HUES6 (cell line): ENCODE results near the gene CSK.

Experiments used
- H3K27ac ChIP-seq: 2 replicates; pipeline ENCODE4 v1.7.0; 2013; ENCODE audit warnings: low read depth, mild to moderate bottlenecking, low read length, inconsistent platforms
- H3K27me3 ChIP-seq: 2 replicates; pipeline ENCODE4 v1.6.1; 2013; ENCODE audit warnings: low read length; ENCODE audit not compliant: control insufficient read depth, insufficient read depth
- H3K36me3 ChIP-seq: 2 replicates; pipeline ENCODE4 v1.6.1; 2013; ENCODE audit warnings: low read length; ENCODE audit not compliant: control insufficient read depth, insufficient read depth
- H3K4me1 ChIP-seq: 2 replicates; pipeline ENCODE4 v1.6.1; 2013; ENCODE audit warnings: low read length; ENCODE audit not compliant: control insufficient read depth, insufficient read depth
- H3K4me3 ChIP-seq: 2 replicates; pipeline ENCODE4 v1.5.1; 2013; ENCODE audit warnings: low read depth, low read length
- H3K9ac ChIP-seq: one replicate; pipeline ENCODE4 v1.6.1; 2013; ENCODE audit warnings: mild to moderate bottlenecking, low read length
- H3K9me3 ChIP-seq: 2 replicates; pipeline ENCODE4 v1.6.1; 2013; ENCODE audit warnings: low read depth, low read length; ENCODE audit not compliant: control insufficient read depth, insufficient read depth

The CSK gene

GRCh38 chr15:74752531-74752930, 29.3 kb upstream of the CSK start:
- H3K27me3 ChIP-seq: peaks cover 4% of the 10 kb centered on the region; the same call in 1 of the 2 replicates
- no peak overlapping the region for H3K9ac ChIP-seq
- no peak overlapping the region for H3K27ac ChIP-seq
- H3K9me3 ChIP-seq: no peaks in the 10 kb centered on the region
- H3K4me1 ChIP-seq: no peaks in the 10 kb centered on the region; the same call in 1 of the 2 replicates
- no peaks in the 10 kb centered on the region for H3K36me3 ChIP-seq
- H3K4me3 ChIP-seq: no peak overlapping the region

GRCh38 chr15:74754593-74755215, 27.2 kb upstream of the CSK start:
- Histone ChIP-seq H3K27me3 (no peaks in the 10 kb centered on the region; the same call in 1 of the 2 replicates), H3K9me3 (no peaks in the 10 kb centered on the region), H3K27ac (no peak overlapping the region), H3K4me3 (no peak overlapping the region), H3K36me3 (no peaks in the 10 kb centered on the region), H3K9ac (no peak overlapping the region), H3K4me1 (no peaks in the 10 kb centered on the region; the same call in 1 of the 2 replicates)

GRCh38 chr15:74758736-74759135, 23.1 kb upstream of the CSK start:
- no peak overlapping the region for H3K4me3 ChIP-seq
- no peaks in the 10 kb centered on the region for H3K9me3 ChIP-seq
- no peaks in the 10 kb centered on the region for H3K36me3 ChIP-seq
- H3K9ac ChIP-seq: no peak overlapping the region
- H3K27ac ChIP-seq: no peak overlapping the region
- H3K4me1 ChIP-seq: peaks cover 14% of the 10 kb centered on the region; the same call in 1 of the 2 replicates
- H3K27me3 ChIP-seq: no peaks in the 10 kb centered on the region

- no peaks in the 10 kb centered on the region for H3K36me3 ChIP-seq
These were observed 19.1 kb upstream of the CSK start for GRCh38 chr15:74762791-74763150.

GRCh38 chr15:74763416-74763815, 18.5 kb upstream of the CSK start:
- Histone ChIP-seq H3K9ac (no peak overlapping the region), H3K36me3 (no peaks in the 10 kb centered on the region), H3K4me1 (peaks cover 14% of the 10 kb centered on the region; the same call in 1 of the 2 replicates), H3K9me3 (no peaks in the 10 kb centered on the region), H3K4me3 (no peak overlapping the region), H3K27me3 (no peaks in the 10 kb centered on the region), H3K27ac (no peak overlapping the region)

More at GRCh38 chr15:74762791-74763150, 19.1 kb upstream of the CSK start:
- no peaks in the 10 kb centered on the region for H3K27me3 ChIP-seq
- H3K9ac ChIP-seq: peak overlapping the region; percentile 3
- peaks cover 14% of the 10 kb centered on the region; the same call in 1 of the 2 replicates for H3K4me1 ChIP-seq
- no peak overlapping the region for H3K27ac ChIP-seq
- no peaks in the 10 kb centered on the region for H3K9me3 ChIP-seq
- no peak overlapping the region for H3K4me3 ChIP-seq

GRCh38 chr15:74767167-74768098, 14.4 kb upstream of the CSK start:
- no peak overlapping the region for H3K4me3 ChIP-seq
- H3K4me1 ChIP-seq: peaks cover 14% of the 10 kb centered on the region
- no peaks in the 10 kb centered on the region for H3K9me3 ChIP-seq
- H3K27ac ChIP-seq: no peak overlapping the region
- H3K36me3 ChIP-seq: no peaks in the 10 kb centered on the region
- peaks cover 4% of the 10 kb centered on the region; the same call in 1 of the 2 replicates for H3K27me3 ChIP-seq
- no peak overlapping the region for H3K9ac ChIP-seq

GRCh38 chr15:74768099-74768770, 13.6 kb upstream of the CSK start:
- H3K36me3 ChIP-seq: no peaks in the 10 kb centered on the region
- H3K27ac ChIP-seq: no peak overlapping the region
- 0 out of 2 replicates have a peak overlapping the region, but pooled peaks have one; percentile 13 for H3K4me3 ChIP-seq
- H3K27me3 ChIP-seq: peaks cover 4% of the 10 kb centered on the region; the same call in 1 of the 2 replicates
- H3K9ac ChIP-seq: no peak overlapping the region
- H3K4me1 ChIP-seq: peaks cover 14% of the 10 kb centered on the region
- H3K9me3 ChIP-seq: no peaks in the 10 kb centered on the region

GRCh38 chr15:74768771-74769342, 13.0 kb upstream of the CSK start:
- peaks cover 4% of the 10 kb centered on the region; the same call in 1 of the 2 replicates for H3K27me3 ChIP-seq
- H3K36me3 ChIP-seq: no peaks in the 10 kb centered on the region
- no peak overlapping the region for H3K9ac ChIP-seq
- H3K4me3 ChIP-seq: 0 out of 2 replicates have a peak overlapping the region, but pooled peaks have one; percentile 13
- no peaks in the 10 kb centered on the region for H3K9me3 ChIP-seq
- H3K27ac ChIP-seq: no peak overlapping the region
- peaks cover 20% of the 10 kb centered on the region for H3K4me1 ChIP-seq

- H3K4me1 ChIP-seq: peaks cover 25% of the 10 kb centered on the region
- H3K9ac ChIP-seq: no peak overlapping the region
- H3K27me3 ChIP-seq: peaks cover 4% of the 10 kb centered on the region; the same call in 1 of the 2 replicates
- H3K4me3 ChIP-seq: no peak overlapping the region
- no peak overlapping the region for H3K27ac ChIP-seq
- no peaks in the 10 kb centered on the region for H3K36me3 ChIP-seq
- no peaks in the 10 kb centered on the region for H3K9me3 ChIP-seq
These were observed 12.3 kb upstream of the CSK start for GRCh38 chr15:74769463-74770025.

- Histone ChIP-seq H3K27me3 (peaks cover 4% of the 10 kb centered on the region; the same call in 1 of the 2 replicates), H3K27ac (no peak overlapping the region), H3K36me3 (no peaks in the 10 kb centered on the region), H3K4me1 (peaks cover 28% of the 10 kb centered on the region), H3K9me3 (no peaks in the 10 kb centered on the region), H3K9ac (no peak overlapping the region), H3K4me3 (no peak overlapping the region)
These were observed 11.5 kb upstream of the CSK start for GRCh38 chr15:74770211-74770903.
